GM12878 (cell line): ENCODE measurements around the gene C9orf153. TPM values are rescaled to one million over a fixed set of nuclear protein-coding genes. Genes with fewer than 3 reads are reported as not detected.

Experiments used
- ATAC-seq: fragments of 200-7000 bp; cut with Tn5 transposase; 3 replicates; pipeline ENCODE4 v1.9.1; 2020; ENCODE audit warnings: mild to moderate bottlenecking, moderate library complexity
- BruUV-seq: library from RNA; stranded (reverse); fragments of 400-500 nt; replicated peaks from 2 replicates; lab custom pipeline; 2021; lab: Mats Ljungman, UMichigan
- CTCF ChIA-PET: fragments of 300-600 bp; sonication (Branson Sonifier 250); formaldehyde crosslinking; extraction: SDS; loops from one replicate; lab custom pipeline; 2021; ENCODE audit warnings: inconsistent platforms; lab: Yijun Ruan, JAX
- POLR2A ChIA-PET: fragments of 350-600 bp; formaldehyde crosslinking; extraction: SDS; loops from one replicate; lab custom pipeline; 2021; ENCODE audit warnings: inconsistent platforms; lab: Charles Lee
- RAD21 ChIA-PET: fragments of 300-600 bp; sonication (Branson Sonifier 250); formaldehyde crosslinking; loops from one replicate; lab custom pipeline; 2023; ENCODE audit warnings: antibody characterized with exemption; ENCODE audit not compliant: unreplicated experiment; lab: Charles Lee
- SMC1A ChIA-PET: fragments of 300-600 bp; sonication (Branson Sonifier 250); formaldehyde crosslinking; loops from one replicate; lab custom pipeline; 2023; ENCODE audit not compliant: unreplicated experiment, uncharacterized antibody; lab: Charles Lee
- DNase-seq: peaks from one replicate; pipeline ENCODE4 v3.0.0-alpha.2; 2011; ENCODE audit warnings: low read depth, low spot score
- FAIRE-seq: peaks from 3 replicates; lab custom pipeline; 2011; peaks lifted over from hg19 to GRCh38; lab: Jason Lieb, UNC
- H2AFZ ChIP-seq: 2 replicates; pipeline ENCODE4 v1.6.0; 2011; ENCODE audit warnings: low read depth, low read length, control low read depth; ENCODE audit not compliant: control insufficient read depth
- H3K27ac ChIP-seq: 2 replicates; pipeline ENCODE4 v1.5.1; 2011; ENCODE audit warnings: control low read depth; ENCODE audit not compliant: control insufficient read depth, insufficient read depth
- H3K27me3 ChIP-seq, 2 experiments: replicated peaks in 1 of 2; 2 replicates each; pipeline versions ENCODE4 v1.6.0 to v1.6.1; 2011; ENCODE audit warnings: low read length in 1 of 2; ENCODE audit not compliant: control insufficient read depth in 2 of 2, insufficient read depth in 2 of 2
- H3K36me3 ChIP-seq, 2 experiments: 2 replicates each; pipeline ENCODE4 v1.5.1; 2011; ENCODE audit warnings: low read length in 1 of 2; ENCODE audit not compliant: control insufficient read depth in 2 of 2, insufficient read depth in 2 of 2
- H3K4me1 ChIP-seq: 2 replicates; pipeline ENCODE4 v1.6.1; 2011; ENCODE audit warnings: mild to moderate bottlenecking, low read length, moderate library complexity, mixed read lengths; ENCODE audit not compliant: control insufficient read depth, insufficient read depth
- H3K4me2 ChIP-seq: 2 replicates; pipeline ENCODE4 v1.6.0; 2011; ENCODE audit warnings: control low read depth; ENCODE audit not compliant: control insufficient read depth, insufficient read depth
- H3K4me3 ChIP-seq: fragments of 200-600 bp; sonication (generic); 2 replicates; pipeline ENCODE4 v1.5.1; 2016
- H3K79me2 ChIP-seq: 2 replicates; pipeline ENCODE4 v1.6.0; 2011; ENCODE audit warnings: low read length; ENCODE audit not compliant: control insufficient read depth, insufficient read depth
- H3K9ac ChIP-seq: 2 replicates; pipeline ENCODE4 v1.8.0; 2011; ENCODE audit warnings: low read length, control low read depth, mixed read lengths; ENCODE audit not compliant: control insufficient read depth, insufficient read depth
- H3K9me3 ChIP-seq: replicated peaks from 3 replicates; pipeline ENCODE4 v1.5.1; 2011; ENCODE audit warnings: mild to moderate bottlenecking, low read length; ENCODE audit not compliant: control insufficient read depth, insufficient read depth
- H4K20me1 ChIP-seq: 2 replicates; pipeline ENCODE4 v1.6.0; 2011; ENCODE audit not compliant: control insufficient read depth, insufficient read depth
- ATF3 ChIP-seq: IDR thresholded peaks from 2 replicates; pipeline ENCODE4 v1.6.1; 2011; ENCODE audit warnings: low read depth, mild to moderate bottlenecking, low read length, moderate library complexity, borderline replicate concordance; ENCODE audit errors: extremely low read depth
- FOS ChIP-seq: IDR thresholded peaks from 3 replicates; pipeline ENCODE4 v1.6.1; 2011; ENCODE audit warnings: borderline replicate concordance; ENCODE audit not compliant: insufficient read length; ENCODE audit errors: extremely low read depth
- PKNOX1 ChIP-seq: fragments of 450-650 bp; IDR thresholded peaks from 2 replicates; pipeline ENCODE4 v1.6.1; 2016; ENCODE audit warnings: mild to moderate bottlenecking
- PRDM15 ChIP-seq: fragments of 450-650 bp; formaldehyde crosslinking; IDR thresholded peaks from 2 replicates; pipeline ENCODE4 v1.4.0; 2020; ENCODE audit warnings: mild to moderate bottlenecking, moderate library complexity
- RAD21 ChIP-seq: IDR thresholded peaks from 2 replicates; pipeline ENCODE4 v1.6.1; 2011; ENCODE audit warnings: mild to moderate bottlenecking, low read depth, low read length, moderate library complexity; ENCODE audit not compliant: insufficient read depth
- RFX5 ChIP-seq: IDR thresholded peaks from 2 replicates; pipeline ENCODE4 v1.6.1; 2011; ENCODE audit warnings: low read depth, low read length, improper control_type of control experiment
- SIX5 ChIP-seq: IDR thresholded peaks from 2 replicates; pipeline ENCODE4 v1.6.1; 2011; ENCODE audit warnings: mild to moderate bottlenecking, low read depth, low read length, moderate library complexity; ENCODE audit not compliant: severe bottlenecking
- SMARCA5 ChIP-seq: fragments of 450-650 bp; IDR thresholded peaks from 2 replicates; pipeline ENCODE4 v1.6.1; 2017; ENCODE audit warnings: mild to moderate bottlenecking
- SPI1 ChIP-seq: IDR thresholded peaks from 2 replicates; pipeline ENCODE4 v1.6.1; 2011; ENCODE audit warnings: low read depth, mild to moderate bottlenecking, low read length, moderate library complexity, borderline replicate concordance; ENCODE audit not compliant: insufficient read depth
- WGBS: methylation state at CpG from one replicate; pipeline ENCODE4 v1.1.6; 2016; ENCODE audit warnings: low lambda C conversion rate; ENCODE audit not compliant: insufficient replicate concordance, insufficient coverage; ENCODE audit errors: missing lambda C conversion rate; 5-methylcytosine and 5-hydroxymethylcytosine counted together
- in situ Hi-C: fragments of 300-500 bp; cut with MboI; formaldehyde crosslinking; loops from 9 replicates; pipeline ENCODE4 v1.14.3; 2018; ENCODE audit warnings: mixed read lengths
- intact Hi-C: fragments of 100-400 bp; cut with micrococcal nuclease; formaldehyde crosslinking; loops from one replicate; pipeline ENCODE4 v1.14.2; 2022; ENCODE audit not compliant: unreplicated experiment
- polyA plus RNA-seq, 11 experiments: library from polyadenylated mRNA; depleted of rRNA in 4 of 11; unstranded in 6 of 11; stranded (reverse) in 5 of 11; fragments of >200 nt; fragmentation: Nextera tagmentation in 4 of 11; fragmentation: Illumina TruSeq in 1 of 11; extraction: Ambion mirVana in 4 of 11; extraction: Trizol in 1 of 11; gene quantifications; 1 replicate in 1 of 11; 2 replicates in 10 of 11; pipeline versions ENCODE4 v1.2.1 to v1.2.3, GENCODE V29; 2011 to 2016; ENCODE audit warnings: inconsistent platforms in 2 of 11, missing spikeins in 2 of 11, low read depth in 1 of 11
- total RNA-seq, 4 experiments: library from RNA; depleted of rRNA in 3 of 4; stranded (reverse); fragments of >200 nt in 3 of 4; fragmentation: Illumina TruSeq in 1 of 4; extraction: Trizol in 1 of 4; gene quantifications; 2 replicates each; pipeline versions ENCODE4 v1.2.1 to v1.2.3, GENCODE V29; 2013 to 2021

Gene C9orf153
- total and polyA plus RNA-seq, 10 of the 15 experiments (the other 5 are each of a cell fraction or from before 2014, with no cell fraction given): 0.03 to 1.2 (median 0.18) TPM; not detected in 1

GRCh38 chr9:86275962-86276361 lies 16.5 kb upstream of the C9orf153 start (continued):
- peak; percentile 26; the same call in 1 of the 2 replicates for TF ChIP-seq PKNOX1

- Histone ChIP-seq H3K4me3 (no peak overlapping the region), H3K27me3 (no peaks in the 10 kb centered on the region), H3K36me3 (peaks cover 0 to 8% of the 10 kb centered on the region in 2 experiments; a peak in 1 of 4 replicates), H4K20me1 (no peaks in the 10 kb centered on the region), H3K4me2 (no peak overlapping the region), H3K79me2 (peaks cover 7% of the 10 kb centered on the region), H3K9me3 (no peaks in the 10 kb centered on the region; the same call in 2 of the 3 replicates), H3K4me1 (no peaks in the 10 kb centered on the region), H3K9ac (no peak overlapping the region), H3K27ac (no peak overlapping the region), H2AFZ (no peak overlapping the region)
- intact Hi-C loops: loop anchor here (5.0 kb wide), 1 partner anchor 73 kb away; no protein-coding TSS in a partner anchor
- CTCF ChIA-PET: interaction anchor here (0.6 to 1.6 kb wide), 14 partner anchors 8 to 1048 kb away, joined by 3 to 19 read pairs (median 4); no protein-coding TSS in a partner anchor
- RAD21 ChIA-PET: interaction anchor here (2.6 kb wide), 1 partner anchor 74 kb away, joined by 13 read pairs; no protein-coding TSS in a partner anchor
- 91% methylated on average over 7 of the region's 7 CpGs for WGBS
- FAIRE-seq (no peak), DNase-seq (no peak), ATAC-seq (no peak)
- in situ Hi-C loops: loop anchor here (25.0 kb wide), 1 partner anchor 463 kb away; no protein-coding TSS in a partner anchor
- SMC1A ChIA-PET: interaction anchor here (0.6 to 3.8 kb wide), 7 partner anchors 11 to 397 kb away, joined by 3 to 29 read pairs (median 3); no protein-coding TSS in a partner anchor
- no TSS peak for BruUV-seq
- POLR2A ChIA-PET: no interaction called here
- no peak for TF ChIP-seq PRDM15
- no peak for TF ChIP-seq RFX5
- TF ChIP-seq FOS: no peak
- no peak for TF ChIP-seq ATF3
- no peak for TF ChIP-seq RAD21
- no peak for TF ChIP-seq SPI1
- TF ChIP-seq SIX5: no peak
- TF ChIP-seq SMARCA5: no peak
Observed at GRCh38 chr9:86274821-86275643, 15.6 kb upstream of the C9orf153 start.
